ENCODE measurements around the gene CSNK1D. TPM values are rescaled to one million over a fixed set of nuclear protein-coding genes. Genes with fewer than 3 reads are reported as not detected.

Gene CSNK1D
- total RNA-seq, 1 experiment from 2014 or later, result 234 TPM

- CTCF ChIA-PET, result interaction anchor here (0.6 kb wide), 1 partner anchor 120 kb away, joined by 9 read pairs; no protein-coding TSS in a partner anchor
Measured at GRCh38 chr17:82302991-82303943, 29.8 kb upstream of the CSNK1D start.

GRCh38 chr17:82302568-82302963 lies 29.1 kb upstream of the CSNK1D start:
- no peaks in the 10 kb centered on the region for H3K27me3 ChIP-seq (ENCODE audit: control insufficient read depth, insufficient read depth, low read length)
- H3K36me3 ChIP-seq (ENCODE audit: control insufficient read depth, insufficient read depth, low read length), result no peaks in the 10 kb centered on the region
- ChIA-PET POLR2A (no interaction called here), CTCF (no interaction called here)
- H3K9me3 ChIP-seq (ENCODE audit: control insufficient read depth, insufficient read depth, low read depth, low read length), result no peaks in the 10 kb centered on the region
- DNase-seq (ENCODE audit: low read depth, low spot score), result no peak
- peaks cover 39% of the 10 kb centered on the region for H3K4me1 ChIP-seq (ENCODE audit: control insufficient read depth, insufficient read depth, low read length)
- no peak overlapping the region for H3K4me3 ChIP-seq (ENCODE audit: low read depth in 2 of 2, low read length in 2 of 2)
- no peak overlapping the region for H3K27ac ChIP-seq (ENCODE audit: low read length)
- in situ Hi-C loops (cut with HindIII; ENCODE audit: low pct_unique_long_range_greater_than_20kb, low sequenced_read_pairs), result no loop called here
- no peak for TF ChIP-seq REST (IDR thresholded peaks at IDR 0.05; ENCODE audit: insufficient read depth in 1 of 2, low read depth in 2 of 2, low read length in 1 of 2)
- intact Hi-C loops (cut with micrococcal nuclease; ENCODE audit: unreplicated experiment), result no loop called here
- BruUV-seq (replicated peaks), result no TSS peak
- no peak for ATAC-seq

More at GRCh38 chr17:82302991-82303943, 29.8 kb upstream of the CSNK1D start:
- no peak overlapping the region for H3K27ac ChIP-seq (ENCODE audit: low read length)
- in situ Hi-C loops (cut with HindIII; ENCODE audit: low pct_unique_long_range_greater_than_20kb, low sequenced_read_pairs), result no loop called here
- H3K4me1 ChIP-seq (ENCODE audit: control insufficient read depth, insufficient read depth, low read length), result peaks cover 32% of the 10 kb centered on the region
- TF ChIP-seq SIN3A (IDR thresholded peaks at IDR 0.05; ENCODE audit: borderline replicate concordance, insufficient read depth, low read depth, low read length) (no peak), REST (IDR thresholded peaks at IDR 0.05; ENCODE audit: insufficient read depth in 1 of 2, low read depth in 2 of 2, low read length in 1 of 2) (no peak), POLR2AphosphoS5 (IDR thresholded peaks at IDR 0.05; ENCODE audit: low read depth, low read length) (no peak), CTCF (IDR thresholded peaks at IDR 0.05) (no peak), TCF7L2 (IDR thresholded peaks at IDR 0.05; ENCODE audit: low read depth, low read length) (no peak)
- no peaks in the 10 kb centered on the region for H3K27me3 ChIP-seq (ENCODE audit: control insufficient read depth, insufficient read depth, low read length)
- BruUV-seq (replicated peaks), result no TSS peak
- no peaks in the 10 kb centered on the region for H3K36me3 ChIP-seq (ENCODE audit: control insufficient read depth, insufficient read depth, low read length)
- ATAC-seq, result no peak
- POLR2A ChIA-PET, result interaction anchor here (0.7 kb wide), 1 partner anchor 504 kb away, joined by 9 read pairs; no protein-coding TSS in a partner anchor
- no peak overlapping the region for H3K4me3 ChIP-seq (ENCODE audit: low read depth in 2 of 2, low read length in 2 of 2)
- no peak for DNase-seq (ENCODE audit: low read depth, low spot score)
- no peaks in the 10 kb centered on the region for H3K9me3 ChIP-seq (ENCODE audit: control insufficient read depth, insufficient read depth, low read depth, low read length)
- intact Hi-C loops (cut with micrococcal nuclease; ENCODE audit: unreplicated experiment), result no loop called here

All from Panc1 (cell line).